A549 (cell line): ENCODE results near the gene KCNQ5.

Experiments
- BHLHE40 ChIP-seq: IDR thresholded peaks from 2 replicates; pipeline ENCODE4 v1.6.1; 2012; ENCODE audit warnings: low read depth, low read length, inconsistent platforms
- CHD2 ChIP-seq: fragments of 150-350 bp; IDR thresholded peaks from 2 replicates; pipeline ENCODE4 v1.6.1; 2014; ENCODE audit warnings: low read length; ENCODE audit not compliant: partially characterized antibody
- EP300 ChIP-seq, 2 experiments: fragments of >200 bp; sonication (Bioruptor Twin); formaldehyde crosslinking; IDR thresholded peaks; 2 replicates in 1 of 2; 3 replicates in 1 of 2; pipeline ENCODE4 v1.6.1; 2016 to 2017
- ESRRA ChIP-seq: fragments of 150-350 bp; IDR thresholded peaks from 2 replicates; pipeline ENCODE4 v1.6.1; 2014; ENCODE audit warnings: mild to moderate bottlenecking, low read length, borderline replicate concordance
- HES2 ChIP-seq: fragments of >200 bp; sonication (Bioruptor Twin); formaldehyde crosslinking; IDR thresholded peaks from 2 replicates; pipeline ENCODE4 v1.6.1; 2016
- HOXB13 ChIP-seq: fragments of 250-450 bp; sonication (Bioruptor Pico); IDR thresholded peaks from 2 replicates; pipeline ENCODE4 v1.5.0; 2020; ENCODE audit warnings: low read depth, mild to moderate bottlenecking, moderate library complexity
- JUN ChIP-seq, 2 experiments: fragments of >200 bp; sonication (Bioruptor Twin); formaldehyde crosslinking; IDR thresholded peaks; 2 replicates in 1 of 2; 3 replicates in 1 of 2; pipeline ENCODE4 v1.6.1; 2016 to 2017
- NR3C1 ChIP-seq: fragments of >200 bp; sonication (Bioruptor Twin); formaldehyde crosslinking; IDR thresholded peaks from 3 replicates; pipeline ENCODE4 v1.6.1; 2017
- POLR2A ChIP-seq: IDR thresholded peaks from 2 replicates; pipeline ENCODE4 v1.6.1; 2012; ENCODE audit warnings: mild to moderate bottlenecking, low read length
- RAD21 ChIP-seq, 2 experiments: fragments of >200 bp in 1 of 2; sonication (Bioruptor Twin) in 1 of 2; formaldehyde crosslinking in 1 of 2; IDR thresholded peaks in 1 of 2; conservative IDR thresholded peaks in 1 of 2; 2 replicates in 1 of 2; 3 replicates in 1 of 2; pipeline ENCODE4 v1.6.1; 2012 to 2018; ENCODE audit warnings: inconsistent platforms in 1 of 2
- TF ChIP-seq, protein P1 (sequence below): fragments of >200 bp; sonication (Bioruptor Twin); formaldehyde crosslinking; IDR thresholded peaks from 3 replicates; pipeline ENCODE4 v1.5.1; 2016
- TF ChIP-seq, protein P2 (sequence below): fragments of 250-450 bp; sonication (Bioruptor Pico); IDR thresholded peaks from 2 replicates; pipeline ENCODE4 v1.5.0; 2021; ENCODE audit warnings: mild to moderate bottlenecking, moderate library complexity, borderline replicate concordance
- TF ChIP-seq, protein P3 (sequence below): IDR thresholded peaks from 2 replicates; pipeline ENCODE4 v1.6.1; 2012

DNA sequence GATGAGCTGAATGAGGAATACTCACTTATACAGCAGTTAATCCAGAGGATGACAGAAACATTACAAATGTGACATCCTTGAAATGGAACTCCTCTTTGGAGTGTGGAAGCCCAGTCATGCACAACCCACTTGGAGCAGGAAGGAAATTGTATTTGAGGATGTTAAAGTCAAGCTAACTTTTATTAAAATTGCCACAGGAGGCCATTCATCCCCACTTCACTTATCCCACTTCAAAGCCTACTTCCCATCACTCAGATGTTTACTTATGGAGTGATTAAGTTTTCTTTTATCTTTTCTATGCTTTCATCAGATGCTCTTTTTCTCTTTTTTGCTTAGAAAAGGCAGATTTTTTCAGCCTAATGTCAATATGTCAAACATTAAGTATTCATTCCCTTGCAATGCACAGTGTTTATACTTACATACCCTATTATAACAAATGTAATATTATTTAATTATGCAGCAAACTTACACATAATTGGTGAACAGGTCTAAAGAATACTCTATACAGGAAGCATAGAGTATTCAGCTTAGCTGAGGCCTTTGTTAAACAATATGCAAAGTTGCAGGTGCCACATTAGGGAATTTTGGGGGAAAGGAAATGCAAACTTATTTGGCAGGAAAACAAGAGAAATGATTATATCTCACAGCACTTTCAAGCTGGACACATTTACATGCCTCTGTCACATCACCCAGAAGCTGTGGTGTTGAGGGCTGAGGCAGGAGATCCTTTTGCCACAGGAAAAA, 454.5 kb downstream of the KCNQ5 start:
- TF ChIP-seq POLR2A (no peak), CHD2 (no peak), HES2 (no peak), RAD21 (conservative IDR thresholded peaks at IDR 0.05 in 1 of 2, IDR thresholded peaks at IDR 0.05 in 1 of 2) (no peak), NR3C1 (no peak), ESRRA (no peak), BHLHE40 (no peak), JUN (IDR thresholded peaks at IDR 0.05) (no peak), EP300 (IDR thresholded peaks at IDR 0.05) (peak in 1 of 2 experiments; percentile 41; a peak in 1 of 5 replicates), HOXB13 (no peak)
- TF ChIP-seq, protein P1, sequence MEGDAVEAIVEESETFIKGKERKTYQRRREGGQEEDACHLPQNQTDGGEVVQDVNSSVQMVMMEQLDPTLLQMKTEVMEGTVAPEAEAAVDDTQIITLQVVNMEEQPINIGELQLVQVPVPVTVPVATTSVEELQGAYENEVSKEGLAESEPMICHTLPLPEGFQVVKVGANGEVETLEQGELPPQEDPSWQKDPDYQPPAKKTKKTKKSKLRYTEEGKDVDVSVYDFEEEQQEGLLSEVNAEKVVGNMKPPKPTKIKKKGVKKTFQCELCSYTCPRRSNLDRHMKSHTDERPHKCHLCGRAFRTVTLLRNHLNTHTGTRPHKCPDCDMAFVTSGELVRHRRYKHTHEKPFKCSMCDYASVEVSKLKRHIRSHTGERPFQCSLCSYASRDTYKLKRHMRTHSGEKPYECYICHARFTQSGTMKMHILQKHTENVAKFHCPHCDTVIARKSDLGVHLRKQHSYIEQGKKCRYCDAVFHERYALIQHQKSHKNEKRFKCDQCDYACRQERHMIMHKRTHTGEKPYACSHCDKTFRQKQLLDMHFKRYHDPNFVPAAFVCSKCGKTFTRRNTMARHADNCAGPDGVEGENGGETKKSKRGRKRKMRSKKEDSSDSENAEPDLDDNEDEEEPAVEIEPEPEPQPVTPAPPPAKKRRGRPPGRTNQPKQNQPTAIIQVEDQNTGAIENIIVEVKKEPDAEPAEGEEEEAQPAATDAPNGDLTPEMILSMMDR, result no peak
- TF ChIP-seq, protein P2, sequence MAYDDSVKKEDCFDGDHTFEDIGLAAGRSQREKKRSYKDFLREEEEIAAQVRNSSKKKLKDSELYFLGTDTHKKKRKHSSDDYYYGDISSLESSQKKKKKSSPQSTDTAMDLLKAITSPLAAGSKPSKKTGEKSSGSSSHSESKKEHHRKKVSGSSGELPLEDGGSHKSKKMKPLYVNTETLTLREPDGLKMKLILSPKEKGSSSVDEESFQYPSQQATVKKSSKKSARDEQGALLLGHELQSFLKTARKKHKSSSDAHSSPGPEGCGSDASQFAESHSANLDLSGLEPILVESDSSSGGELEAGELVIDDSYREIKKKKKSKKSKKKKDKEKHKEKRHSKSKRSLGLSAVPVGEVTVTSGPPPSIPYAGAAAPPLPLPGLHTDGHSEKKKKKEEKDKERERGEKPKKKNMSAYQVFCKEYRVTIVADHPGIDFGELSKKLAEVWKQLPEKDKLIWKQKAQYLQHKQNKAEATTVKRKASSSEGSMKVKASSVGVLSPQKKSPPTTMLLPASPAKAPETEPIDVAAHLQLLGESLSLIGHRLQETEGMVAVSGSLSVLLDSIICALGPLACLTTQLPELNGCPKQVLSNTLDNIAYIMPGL (CRISPR knock-in tag), result no peak
- TF ChIP-seq, protein P3, sequence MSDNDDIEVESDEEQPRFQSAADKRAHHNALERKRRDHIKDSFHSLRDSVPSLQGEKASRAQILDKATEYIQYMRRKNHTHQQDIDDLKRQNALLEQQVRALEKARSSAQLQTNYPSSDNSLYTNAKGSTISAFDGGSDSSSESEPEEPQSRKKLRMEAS, result no peak
